Activated T-cell treated with anti-CD3 and anti-CD28 coated beads for 1 hour (primary cell): ENCODE measurements around the gene VTI1A.
"Not testable (repeated sequence)": the region's sequence is repeated elsewhere in the genome, so short reads cannot be mapped to it uniquely, and the experiment has no call there.

ENCODE experiments used
- DNase-seq: peaks from one replicate; pipeline ENCODE4 v3.0.0-alpha.2; 2020; ENCODE audit warnings: low read depth

VTI1A gene

GRCh38 chr10:112454910-112455779 lies 8.1 kb downstream of the VTI1A start:
- no peak for DNase-seq

DNA sequence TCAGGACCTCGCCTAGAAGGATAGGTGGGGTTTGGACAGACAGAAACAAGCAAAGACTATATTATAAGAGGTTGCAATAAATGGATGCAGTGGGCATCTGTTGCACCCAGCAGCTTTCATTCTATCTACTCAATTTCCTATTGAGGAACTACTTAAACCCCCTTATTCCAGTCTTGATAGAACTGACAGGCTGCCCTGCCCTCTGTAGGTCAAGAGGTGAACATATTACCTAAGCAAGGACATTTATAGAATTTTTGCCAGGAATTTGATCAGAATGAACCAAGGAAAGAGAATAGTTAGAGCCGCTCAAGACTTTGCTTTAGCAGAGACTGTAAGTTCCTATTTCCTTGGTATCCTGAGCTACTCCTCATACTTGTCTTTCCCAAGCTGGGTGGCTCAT lies 9.5 kb downstream of the VTI1A start:
- no peak for DNase-seq

- no peak for DNase-seq
These were observed 13.4 kb downstream of the VTI1A start for GRCh38 chr10:112460366-112460765.

DNA sequence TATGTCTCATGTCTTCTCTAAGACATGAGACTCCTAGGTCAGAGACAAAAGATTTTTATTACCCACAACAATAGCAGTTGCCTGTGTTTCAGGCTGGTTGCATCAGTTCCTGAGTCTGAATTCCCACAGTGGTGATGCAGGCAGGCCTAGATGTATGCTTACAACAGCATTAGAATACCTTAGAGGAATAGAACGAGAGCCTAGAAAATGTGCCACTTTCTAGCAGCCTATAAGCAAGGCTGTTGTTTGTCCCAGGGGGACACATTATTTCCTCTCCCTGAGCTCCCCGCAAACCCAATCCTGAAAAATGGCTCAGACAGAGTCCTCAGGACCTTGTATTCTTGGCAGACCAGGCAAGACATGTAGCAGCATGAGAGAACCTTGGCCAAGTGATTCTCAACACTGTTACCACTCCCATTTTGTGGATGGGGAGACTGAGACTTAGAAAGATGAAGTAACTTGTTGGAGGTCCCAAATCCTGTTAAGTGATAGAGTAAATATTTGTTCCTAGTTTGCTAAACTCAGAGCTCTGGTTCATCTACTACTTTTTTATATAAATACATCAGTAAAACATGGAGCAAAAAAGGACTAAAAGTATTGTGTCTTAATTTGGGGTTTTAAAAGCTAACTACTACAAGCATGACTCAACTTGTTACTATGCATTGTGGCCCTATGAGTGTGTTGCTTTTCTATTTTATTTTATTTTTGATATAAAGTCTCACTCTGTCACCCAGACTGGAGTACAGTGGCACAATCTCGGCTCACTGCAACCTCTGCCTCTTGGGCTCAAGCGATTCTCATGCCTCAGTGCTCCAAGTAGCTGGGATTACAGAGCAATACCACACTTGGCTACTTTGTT lies 14.2 kb downstream of the VTI1A start:
- DNase-seq, result no peak

DNA sequence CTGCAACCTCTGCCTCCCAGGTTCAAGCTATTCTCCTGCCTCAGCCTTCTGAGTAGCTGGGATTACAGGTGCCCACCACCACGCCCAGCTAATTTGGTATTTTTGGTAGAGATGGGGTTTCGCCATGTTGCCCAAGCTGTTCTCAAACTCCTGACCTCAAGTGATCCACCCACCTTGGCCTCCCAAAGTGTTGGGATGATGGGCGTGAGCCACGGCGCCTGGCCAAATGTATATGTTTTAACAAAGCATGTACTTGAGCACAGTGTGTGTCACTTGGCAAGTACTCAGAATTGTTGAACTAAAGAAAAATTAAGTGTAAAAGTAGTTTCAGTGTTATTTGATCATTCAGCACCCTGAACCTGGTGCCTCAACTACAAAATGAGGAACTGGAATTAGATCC lies 17.1 kb downstream of the VTI1A start:
- not testable (repeated sequence) for DNase-seq

GRCh38 chr10:112465299-112465883 lies 18.4 kb downstream of the VTI1A start:
- DNase-seq, result no peak

GRCh38 chr10:112466802-112467201 lies 19.8 kb downstream of the VTI1A start:
- no peak for DNase-seq

DNA sequence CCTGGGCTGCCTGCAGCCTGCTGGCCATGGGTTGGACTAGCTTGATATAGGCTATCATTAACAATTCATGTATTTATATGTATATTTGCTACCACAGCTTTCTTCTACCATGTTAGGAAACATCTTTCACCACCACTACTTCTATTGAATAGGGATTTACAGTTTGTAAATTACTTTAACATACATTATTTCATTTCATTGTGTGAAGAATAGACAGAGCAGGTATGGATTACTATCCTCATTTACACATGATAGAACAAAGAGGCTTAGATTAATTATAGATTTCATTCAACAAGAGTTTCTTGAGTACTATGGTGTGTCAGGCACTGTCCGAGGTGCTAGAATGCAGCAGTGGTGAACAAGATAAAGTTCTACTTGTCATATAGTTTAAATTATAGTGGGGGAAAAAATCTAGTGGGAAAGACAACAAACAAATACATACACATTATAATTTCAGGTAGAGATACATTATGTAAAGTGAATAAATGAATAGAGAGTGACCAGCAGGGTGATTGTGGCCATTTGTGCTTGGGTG lies 20.6 kb downstream of the VTI1A start:
- no peak for DNase-seq

- DNase-seq, result no peak
These were observed 25.0 kb downstream of the VTI1A start for GRCh38 chr10:112471878-112472487.

DNA sequence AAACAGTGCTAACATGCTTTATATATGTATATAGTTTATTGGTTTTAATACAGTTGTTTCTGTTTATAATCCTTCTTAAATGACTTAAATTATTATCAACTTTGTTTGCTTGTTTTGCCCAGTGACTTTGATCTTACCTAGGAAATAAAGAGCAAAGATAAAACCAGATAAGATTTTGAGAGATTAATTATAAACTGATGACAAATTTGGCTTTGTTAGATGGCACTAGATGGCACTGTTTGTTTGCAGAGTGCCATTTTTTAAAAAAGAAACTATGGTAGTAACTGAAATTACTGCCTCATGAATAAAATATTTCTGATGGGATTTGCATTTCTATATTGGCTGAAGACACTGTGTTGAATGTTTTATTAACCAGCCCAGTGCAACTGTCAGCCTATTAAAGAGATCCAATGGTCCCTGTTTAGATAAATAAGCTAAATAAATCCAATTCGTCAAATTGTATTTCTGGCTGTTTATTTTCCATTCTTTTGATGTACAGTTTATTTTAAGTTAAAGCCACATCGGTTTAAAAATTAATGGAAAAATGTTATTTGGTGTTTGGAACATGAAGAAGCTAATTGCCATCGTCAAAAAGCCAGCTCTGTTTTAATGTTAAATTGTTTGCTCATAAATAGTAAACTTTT lies 28.7 kb downstream of the VTI1A start:
- no peak for DNase-seq

DNA sequence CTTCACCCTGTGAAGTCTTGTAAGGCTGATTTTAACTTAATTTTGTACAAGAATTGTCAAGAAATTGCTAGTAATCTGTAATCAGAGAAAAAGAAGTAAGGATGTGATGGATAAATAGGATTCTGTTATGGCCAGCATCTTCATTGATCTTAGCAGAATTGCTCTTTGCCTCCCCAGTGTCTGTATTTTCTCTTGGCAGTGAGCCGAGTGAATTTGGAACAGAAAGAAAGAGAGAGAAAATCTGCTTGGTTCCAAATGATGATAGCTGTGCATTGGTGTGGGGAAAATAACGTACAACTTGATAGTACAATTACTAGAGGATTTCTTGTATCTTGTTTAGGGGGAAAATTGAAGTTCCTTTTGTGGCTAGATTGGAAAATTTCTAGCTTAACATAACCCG lies 34.6 kb downstream of the VTI1A start:
- DNase-seq, result no peak

DNA sequence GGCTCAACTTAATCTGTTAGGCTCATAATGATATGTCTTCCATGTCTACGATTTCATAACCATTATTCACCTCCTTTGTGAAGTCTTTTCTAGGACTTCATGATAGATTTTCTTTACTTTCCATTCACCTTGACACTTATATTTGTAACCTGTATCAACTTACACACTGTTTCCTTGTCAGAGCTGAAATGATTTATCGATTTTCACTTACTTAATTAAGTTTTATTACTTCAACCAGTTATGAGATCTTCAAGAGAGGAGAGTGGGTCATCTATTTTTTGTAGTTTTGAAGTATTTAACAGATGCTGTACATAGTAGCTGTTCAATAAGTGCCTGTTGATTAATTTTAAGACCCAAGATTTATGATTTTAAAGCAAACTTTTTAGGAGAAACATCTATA lies 37.4 kb downstream of the VTI1A start:
- no peak for DNase-seq

DNA sequence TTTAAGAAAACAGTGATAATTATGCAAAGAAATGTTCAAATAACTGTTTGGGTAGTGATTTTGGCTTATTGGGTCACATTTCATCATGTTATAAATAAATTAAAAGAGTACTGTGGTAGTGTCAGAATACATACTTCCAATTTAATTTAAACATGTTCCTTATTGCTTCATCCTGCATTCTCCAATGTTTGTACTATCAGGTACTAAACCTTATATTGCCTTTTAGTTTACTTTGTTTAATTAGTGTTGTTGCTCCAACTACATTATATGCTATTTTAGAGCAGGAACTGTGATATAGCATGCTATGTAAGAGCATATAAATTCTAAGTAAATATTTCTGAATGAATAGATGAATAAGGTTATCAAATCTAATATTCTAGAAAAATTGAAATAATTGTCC lies 40.9 kb downstream of the VTI1A start:
- DNase-seq, result no peak

- no peak for DNase-seq
These were observed 43.5 kb downstream of the VTI1A start for GRCh38 chr10:112490545-112490944.

DNA sequence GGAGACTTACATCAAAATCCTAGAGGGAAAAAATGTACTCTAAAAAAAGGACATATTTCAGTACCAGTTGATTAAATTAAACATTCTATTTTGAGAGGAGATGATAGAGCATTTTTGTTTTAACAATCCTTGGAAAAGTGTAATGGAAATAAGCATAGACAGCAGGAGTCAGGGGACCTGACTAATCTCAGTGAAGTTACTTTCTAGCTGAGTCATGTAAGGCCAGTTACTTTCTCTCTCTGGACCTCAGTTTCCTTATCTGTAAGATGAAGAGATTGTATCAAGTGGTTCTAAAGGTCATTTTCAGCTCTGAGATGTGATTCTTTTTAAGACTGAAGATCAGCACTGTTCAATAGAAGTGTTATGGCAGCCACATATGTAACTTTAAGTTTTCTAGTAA lies 44.1 kb downstream of the VTI1A start:
- DNase-seq, result no peak

- DNase-seq, result no peak
These were observed 45.7 kb downstream of the VTI1A start for GRCh38 chr10:112492736-112493135.

DNA sequence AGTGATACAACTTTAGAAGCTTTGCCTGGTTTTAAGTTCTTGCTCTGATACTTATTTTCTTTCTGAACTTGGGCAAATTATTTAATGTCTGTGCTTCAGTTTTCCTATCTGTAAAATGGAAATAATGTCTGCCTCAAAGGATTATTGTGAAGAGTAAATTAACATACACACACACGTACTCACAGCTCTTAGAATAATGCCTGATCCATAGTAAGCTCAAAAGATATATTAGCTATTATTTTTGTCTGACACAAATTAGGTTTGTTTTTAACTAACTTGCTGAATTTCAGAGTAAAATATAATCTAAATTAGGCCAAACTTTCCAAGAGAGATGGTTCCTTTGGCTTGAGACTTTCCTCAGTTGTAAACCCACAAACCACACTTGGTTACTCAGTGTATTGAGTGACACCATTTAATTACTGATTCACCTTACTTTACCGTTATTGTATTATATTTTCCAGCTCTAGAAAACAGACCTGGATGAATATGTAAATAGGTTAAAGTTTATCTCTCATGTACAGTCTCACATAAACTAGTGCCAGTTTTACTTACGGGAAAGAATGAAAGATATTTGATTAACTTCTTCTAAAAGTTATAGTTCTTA lies 50.4 kb downstream of the VTI1A start:
- DNase-seq, result no peak

DNA sequence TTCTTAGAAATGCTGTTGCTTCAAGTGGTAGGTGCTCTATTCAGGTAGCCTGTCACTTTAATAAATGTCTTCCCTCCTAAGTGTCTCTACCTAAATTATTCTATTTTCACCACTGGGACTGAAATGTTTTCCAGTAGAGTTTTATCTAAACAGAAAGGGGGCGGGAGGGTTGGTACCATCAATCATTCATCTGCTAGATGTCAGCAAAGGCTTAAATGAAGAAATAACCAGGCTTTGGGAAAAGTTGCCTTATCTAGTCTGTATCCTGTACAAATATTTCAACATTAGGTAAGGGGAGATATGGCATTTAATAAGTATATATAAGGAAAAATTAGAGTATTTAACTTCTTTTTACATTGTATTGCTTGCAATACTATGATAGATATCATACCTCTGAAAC lies 51.8 kb downstream of the VTI1A start:
- DNase-seq, result no peak

DNA sequence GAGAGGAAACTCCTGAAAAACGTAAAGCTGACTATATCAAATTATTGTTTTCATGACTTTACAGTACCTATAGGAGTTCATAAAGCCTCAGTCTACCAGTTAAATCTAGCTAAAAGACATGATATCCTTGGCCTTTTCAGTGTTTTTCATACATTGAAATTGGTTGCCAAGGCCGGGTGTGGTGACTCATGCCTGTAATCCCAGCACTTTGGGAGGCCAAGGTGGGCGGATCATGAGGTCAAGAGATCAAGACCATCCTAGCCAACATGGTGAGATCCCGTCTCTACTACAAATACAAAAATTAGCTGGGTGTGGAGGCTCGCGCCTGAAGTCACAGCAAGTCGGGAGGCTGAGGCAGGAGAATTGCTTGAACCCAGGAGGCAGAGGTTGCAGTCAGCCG lies 53.0 kb downstream of the VTI1A start:
- DNase-seq, result not testable (repeated sequence)

GRCh38 chr10:112502536-112502935 lies 55.5 kb downstream of the VTI1A start:
- DNase-seq, result no peak

DNA sequence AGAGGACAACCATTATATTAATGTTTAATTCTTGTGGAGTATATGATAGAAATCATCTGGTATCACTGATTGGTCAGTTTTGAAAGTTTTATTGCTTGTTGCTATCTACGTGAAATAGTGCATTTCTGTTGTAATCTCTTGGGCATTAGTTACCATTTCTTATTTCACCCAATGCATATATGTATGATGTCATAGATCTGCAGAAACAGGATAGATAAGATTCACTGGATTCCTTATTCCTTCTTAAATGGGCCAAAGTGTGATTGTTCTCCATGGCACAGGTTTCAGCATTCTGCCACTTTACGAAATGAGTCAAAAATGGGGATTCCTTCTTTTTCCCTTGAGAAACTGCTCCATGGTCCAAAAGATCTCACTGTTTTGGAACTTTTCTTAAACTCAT lies 56.6 kb downstream of the VTI1A start:
- no peak for DNase-seq
